Astrocyte of the cerebellum (primary cell): Measurements from ENCODE around the gene HLA-DMA.

Experiments
- DNase-seq: peaks from one replicate; pipeline ENCODE4 v3.0.0-alpha.2; 2011; ENCODE audit warnings: low read depth
- H3K4me3 ChIP-seq: 2 replicates; pipeline ENCODE4 v1.5.1; 2011; ENCODE audit warnings: mild to moderate bottlenecking, low read depth, low read length, moderate library complexity
- CTCF ChIP-seq: IDR thresholded peaks from 2 replicates; pipeline ENCODE4 v1.5.1; 2012; ENCODE audit warnings: low read length, low read depth, moderate library complexity, mild to moderate bottlenecking; ENCODE audit errors: missing control alignments
- in situ Hi-C: cut with HindIII; loops from 2 replicates; pipeline ENCODE4 v1.10.0; 2017; ENCODE audit warnings: low sequenced_read_pairs

The HLA-DMA gene

GRCh38 chr6:32941214-32941768 is 11.6 kb downstream of the HLA-DMA start:
- no peak for DNase-seq
- in situ Hi-C loops, result no loop called here
- TF ChIP-seq CTCF, result no peak
- no peak overlapping the region for H3K4me3 ChIP-seq

- in situ Hi-C loops, result no loop called here
- TF ChIP-seq CTCF, result no peak
- peak; percentile 35 for DNase-seq
- H3K4me3 ChIP-seq, result no peak within 1 kb of the TSS
These were observed 12.2 kb downstream of the HLA-DMA start, which contains the start of gene HLA-DMB for GRCh38 chr6:32940656-32941213. HLA-DMB (minus strand) TSS chr6:32941028; CDS start chr6:32940807, 221 bp downstream.

GRCh38 chr6:32938494-32938893 is 14.4 kb downstream of the HLA-DMA start:
- no peak for TF ChIP-seq CTCF
- DNase-seq, result no peak
- no peak overlapping the region for H3K4me3 ChIP-seq
- in situ Hi-C loops, result no loop called here

- H3K4me3 ChIP-seq, result no peak overlapping the region
These were observed 15.7 kb downstream of the HLA-DMA start for GRCh38 chr6:32937230-32937633.

GRCh38 chr6:32936239-32937152 is 16.4 kb downstream of the HLA-DMA start:
- DNase-seq, result no peak
- no peak for TF ChIP-seq CTCF
- in situ Hi-C loops, result no loop called here
- H3K4me3 ChIP-seq, result no peak overlapping the region

More at GRCh38 chr6:32937230-32937633, 15.7 kb downstream of the HLA-DMA start:
- DNase-seq, result no peak
- in situ Hi-C loops, result no loop called here
- no peak for TF ChIP-seq CTCF

- in situ Hi-C loops, result no loop called here
- H3K4me3 ChIP-seq, result no peak overlapping the region
- DNase-seq, result no peak
- no peak for TF ChIP-seq CTCF
These were observed 17.2 kb downstream of the HLA-DMA start for GRCh38 chr6:32935551-32936238.
